HG03280 (cell line): ENCODE data around the gene TACC3.

Experiments used
- ATAC-seq: cut with Tn5 transposase; IDR thresholded peaks from one replicate; pipeline ENCODE4 v1.9.1; 2021; ENCODE audit warnings: mild to moderate bottlenecking, moderate library complexity; ENCODE audit not compliant: unreplicated experiment

Gene TACC3

GRCh38 chr4:1758306-1759121, 37.2 kb downstream of the TACC3 start:
- ATAC-seq = no peak

- ATAC-seq = no peak
Measured at GRCh38 chr4:1759170-1759817, 38.0 kb downstream of the TACC3 start.

GRCh38 chr4:1759818-1760223, 38.5 kb downstream of the TACC3 start:
- ATAC-seq = no peak

GRCh38 chr4:1760521-1761071, 39.3 kb downstream of the TACC3 start:
- ATAC-seq = no peak

- no peak for ATAC-seq
Measured at GRCh38 chr4:1761130-1761689, 39.9 kb downstream of the TACC3 start.

- ATAC-seq = no peak
Measured at GRCh38 chr4:1762264-1763010, 41.1 kb downstream of the TACC3 start.

- ATAC-seq = no peak
Measured at GRCh38 chr4:1763070-1763549, 41.8 kb downstream of the TACC3 start.

- ATAC-seq = no peak
Measured at GRCh38 chr4:1763550-1764080, 42.3 kb downstream of the TACC3 start.

- no peak for ATAC-seq
Measured at GRCh38 chr4:1764670-1765069, 43.3 kb downstream of the TACC3 start.

- no peak for ATAC-seq
Measured at GRCh38 chr4:1765409-1766072, 44.2 kb downstream of the TACC3 start.

GRCh38 chr4:1766106-1767060, 45.1 kb downstream of the TACC3 start:
- ATAC-seq = no peak

GRCh38 chr4:1767061-1767769, 45.9 kb downstream of the TACC3 start:
- ATAC-seq = no peak

GRCh38 chr4:1767770-1768366, 46.5 kb downstream of the TACC3 start:
- no peak for ATAC-seq

GRCh38 chr4:1768367-1769034, 47.2 kb downstream of the TACC3 start:
- no peak for ATAC-seq

GRCh38 chr4:1769692-1770091, 48.4 kb downstream of the TACC3 start:
- ATAC-seq = no peak

GRCh38 chr4:1770245-1770644, 48.9 kb downstream of the TACC3 start:
- no peak for ATAC-seq

GRCh38 chr4:1770791-1771231, 49.5 kb downstream of the TACC3 start:
- no peak for ATAC-seq
